ENCODE measurements around the gene TMEM174.

The TMEM174 gene

GRCh38 chr5:73154208-73155006 is 18.6 kb upstream of the TMEM174 start:
- no peak for DNase-seq

- no peak for DNase-seq
These were observed 17.4 kb upstream of the TMEM174 start for GRCh38 chr5:73155271-73156222.

- no peak for DNase-seq
These were observed 15.3 kb upstream of the TMEM174 start for GRCh38 chr5:73157414-73158303.

- DNase-seq = no peak
These were observed 14.7 kb upstream of the TMEM174 start for GRCh38 chr5:73158313-73158712.

- DNase-seq = no peak
These were observed 12.7 kb upstream of the TMEM174 start for GRCh38 chr5:73160239-73160671.

GRCh38 chr5:73170522-73170921 is 2.5 kb upstream of the TMEM174 start:
- no peak for DNase-seq

GRCh38 chr5:73171495-73171894 is 1.5 kb upstream of the TMEM174 start:
- DNase-seq = no peak

GRCh38 chr5:73174100-73174815 is 1.3 kb downstream of the TMEM174 start:
- no peak for DNase-seq

GRCh38 chr5:73176250-73176649 is 3.3 kb downstream of the TMEM174 start:
- DNase-seq = no peak

GRCh38 chr5:73178265-73178664 is 5.3 kb downstream of the TMEM174 start:
- no peak for DNase-seq

GRCh38 chr5:73179730-73180129 is 6.7 kb downstream of the TMEM174 start:
- no peak for DNase-seq

- DNase-seq = no peak
These were observed 7.6 kb downstream of the TMEM174 start for GRCh38 chr5:73180566-73180965.

GRCh38 chr5:73182307-73182706 is 9.3 kb downstream of the TMEM174 start:
- no peak for DNase-seq

- no peak for DNase-seq
These were observed 10.0 kb downstream of the TMEM174 start for GRCh38 chr5:73183000-73183399.

GRCh38 chr5:73183481-73183891 is 10.5 kb downstream of the TMEM174 start:
- DNase-seq = no peak

- no peak for DNase-seq
These were observed 14.0 kb downstream of the TMEM174 start for GRCh38 chr5:73186976-73187375.

- DNase-seq = no peak
These were observed 16.0 kb downstream of the TMEM174 start for GRCh38 chr5:73188764-73189531.

- DNase-seq = peak; percentile 33
These were observed 16.9 kb downstream of the TMEM174 start for GRCh38 chr5:73189871-73190376.

- DNase-seq = no peak
These were observed 19.4 kb downstream of the TMEM174 start for GRCh38 chr5:73192370-73192769.

- DNase-seq = no peak
These were observed 20.6 kb downstream of the TMEM174 start for GRCh38 chr5:73193592-73193991.

GRCh38 chr5:73196201-73196600 is 23.2 kb downstream of the TMEM174 start:
- no peak for DNase-seq
